Heart left ventricle (tissue), 13 donors: ENCODE results near the gene CLDN18.

Experiments
- CTCF ChIP-seq, 12 donors: fragments of 200-600 bp; sonication (generic) in 4 of 12; IDR thresholded peaks; one replicate each; pipeline versions ENCODE4 v1.5.0 to v1.8.0; 2018 to 2022; ENCODE audit warnings: antibody characterized with exemption in 12 of 12, mild to moderate bottlenecking in 5 of 12
- POLR2A ChIP-seq, 2 donors: fragments of 450-650 bp; IDR thresholded peaks; one replicate each; pipeline ENCODE4 v1.6.1; 2017; ENCODE audit warnings: antibody characterized with exemption in 2 of 2, mild to moderate bottlenecking in 2 of 2, moderate library complexity in 2 of 2
- donor health status: ischemic (EF 13 %, LVEDD 7.1; RV severe dilation, severe dysfunction).
- donor health status: DM: no; HTN: yes; CAD: no.
- donor health status: DM: no; HTN: no; CAD: no.
- donor health status: ischemic (EF 25% LVEDD 6.9; RV normal size, moderate dysfunction).
- donor health status: ischemic (EF 25% LVEDD 5.7; RV mildly dilated, moderate dysfunction).
- donor health status: ischemic (EF 35%, LVEDD 5.7; RV mildly dilated, moderate dysfunction).
- donor health status: nonischemic (EF 11% LVEDD 7.7; RV severe dilation, severe dysfunction).
- donor health status: DM: yes; HTN: yes; CAD: no.
- donor health status: PGD.
- donor health status: ischemic (EF 29% LVEDD 5.4; RV normal size, mild dysfunction).
- donor health status: nonischemic (EF 23%, LVEDD 6.1; RV moderate dilation, normal function).

- TF ChIP-seq CTCF (IDR thresholded peaks at IDR 0.05) = peak; percentile 35 to 67 (median 51)
- TF ChIP-seq POLR2A (IDR thresholded peaks at IDR 0.05) = no peak
Observed at GRCh38 chr3:138051947-138052802, 42.2 kb downstream of the CLDN18 start.
